ENCODE data around the gene MITF.

Gene MITF

GRCh38 chr3:70011582-70011981 lies 272.3 kb downstream of the MITF start:
- no peak for TF ChIP-seq CTCF (IDR thresholded peaks at IDR 0.05; ENCODE audit: low read depth, low read length)
- H3K4me3 ChIP-seq (ENCODE audit: low read depth, low read length), result no peak overlapping the region

More at GRCh38 chr3:70011582-70011981, 272.3 kb downstream of the MITF start:
- Histone ChIP-seq H3K36me3 (no peaks in the 10 kb centered on the region), H3K4me1 (no peaks in the 10 kb centered on the region), H3K27me3 (peaks cover 3% of the 10 kb centered on the region; the same call in 1 of the 2 replicates), H3K9me3 (no peaks in the 10 kb centered on the region)
- no peak for DNase-seq

Measured in BE2C (cell line).